PFSK-1 (cell line): ENCODE data around the gene DNAH11.

Experiments used
- FOXP2 ChIP-seq: optimal IDR thresholded peaks from 2 replicates; pipeline ENCODE3; 2011; ENCODE audit warnings: borderline replicate concordance, control low read depth, inconsistent platforms; ENCODE audit not compliant: insufficient read depth; ENCODE audit errors: extremely low read length, extremely low read depth
- POLR2AphosphoS5 ChIP-seq: IDR thresholded peaks from 2 replicates; pipeline ENCODE4 v1.6.1; 2012; ENCODE audit warnings: low read depth, mild to moderate bottlenecking, control low read depth, low read length, moderate library complexity
- TAF1 ChIP-seq: IDR thresholded peaks from 2 replicates; pipeline ENCODE4 v1.6.1; 2012; ENCODE audit warnings: low read length, control low read depth, borderline replicate concordance; ENCODE audit not compliant: insufficient read depth

DNA sequence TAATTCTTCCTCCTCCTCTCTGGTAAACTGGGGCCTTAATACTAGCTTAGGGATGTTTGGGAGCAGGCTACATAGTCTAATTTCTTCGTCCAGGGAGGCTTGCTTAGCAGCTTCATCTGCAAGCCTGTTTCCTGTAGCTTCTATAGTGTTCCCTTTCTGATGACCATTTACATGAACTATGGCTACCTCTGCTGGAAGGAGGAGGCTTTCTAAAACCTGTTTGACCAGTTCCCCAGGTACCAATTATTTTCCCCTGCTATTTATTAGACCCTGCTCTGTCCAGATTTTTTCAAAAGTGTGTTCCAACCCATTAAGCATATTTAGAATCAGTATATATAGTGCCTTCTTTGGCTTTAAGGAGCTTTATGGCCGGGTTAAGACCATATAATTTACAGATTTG is 38.8 kb upstream of the DNAH11 start:
- no peak for TF ChIP-seq TAF1
- TF ChIP-seq POLR2AphosphoS5, result no peak
- no peak for TF ChIP-seq FOXP2
